ENCODE results near the gene IL5. TPM values are rescaled to one million over a fixed set of nuclear protein-coding genes. Genes with fewer than 3 reads are reported as not detected.

The IL5 gene
- total and polyA plus RNA-seq, 2 of the 13 experiments (the other 11 are each of a cell fraction or from before 2014, with no cell fraction given) = not detected

GRCh38 chr5:132556763-132557477 lies 13.6 kb upstream of the IL5 start, which contains the start of gene RAD50 (continued):
- TF ChIP-seq ZNF280D (CRISPR knock-in tag; IDR thresholded peaks at IDR 0.05) (peak; percentile 62; the same call in 1 of the 2 replicates), RFX5 (IDR thresholded peaks at IDR 0.05; ENCODE audit: low read depth, low read length) (peak; percentile 32; the same call in 1 of the 2 replicates), HBP1 (CRISPR knock-in tag; IDR thresholded peaks at IDR 0.05; ENCODE audit: low read depth) (peak; percentile 70; the same call in 1 of the 2 replicates), MEIS1 (CRISPR knock-in tag; IDR thresholded peaks at IDR 0.05; ENCODE audit: borderline replicate concordance) (peak; percentile 93), ZFP91 (CRISPR knock-in tag; IDR thresholded peaks at IDR 0.05; ENCODE audit: borderline replicate concordance) (peak; percentile 96), NKX3-1 (CRISPR knock-in tag; IDR thresholded peaks at IDR 0.05) (0 out of 2 replicates have a peak, but pooled peaks have one; percentile 80), ZNF879 (CRISPR knock-in tag; IDR thresholded peaks at IDR 0.05) (peak; percentile 93; the same call in 1 of the 2 replicates), TAF15 (IDR thresholded peaks at IDR 0.05; ENCODE audit: low read depth, low read length, poor library complexity, severe bottlenecking) (peak; percentile 96), ZNF646 (CRISPR knock-in tag; IDR thresholded peaks at IDR 0.05) (no peak), SIX1 (CRISPR knock-in tag; IDR thresholded peaks at IDR 0.05; ENCODE audit: borderline replicate concordance) (no peak), REXO4 (CRISPR knock-in tag; IDR thresholded peaks at IDR 0.05; ENCODE audit: borderline replicate concordance) (0 out of 2 replicates have a peak, but pooled peaks have one; percentile 14), PPARG (CRISPR knock-in tag; conservative IDR thresholded peaks at IDR 0.05) (0 out of 2 replicates have a peak, but pooled peaks have one; percentile 31)
- TF ChIP-seq, protein P1, sequence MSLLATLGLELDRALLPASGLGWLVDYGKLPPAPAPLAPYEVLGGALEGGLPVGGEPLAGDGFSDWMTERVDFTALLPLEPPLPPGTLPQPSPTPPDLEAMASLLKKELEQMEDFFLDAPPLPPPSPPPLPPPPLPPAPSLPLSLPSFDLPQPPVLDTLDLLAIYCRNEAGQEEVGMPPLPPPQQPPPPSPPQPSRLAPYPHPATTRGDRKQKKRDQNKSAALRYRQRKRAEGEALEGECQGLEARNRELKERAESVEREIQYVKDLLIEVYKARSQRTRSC (CRISPR knock-in tag; IDR thresholded peaks at IDR 0.05; ENCODE audit: low read depth) = no peak

All from HepG2 (cell line).